Trophoblast cell (in vitro differentiated cells and primary cell): ENCODE measurements around the gene PCK1.

Experiments used
- DNase-seq, 2 donors: peaks; one replicate each; pipeline ENCODE4 v3.0.0-alpha.2; 2016
- H2AFZ ChIP-seq: 2 replicates; pipeline ENCODE4 v1.6.1; 2013; ENCODE audit warnings: low read length, moderate library complexity, mild to moderate bottlenecking; ENCODE audit not compliant: insufficient read depth, poor library complexity
- H2AK5ac ChIP-seq: 2 replicates; pipeline ENCODE4 v1.6.1; 2013; ENCODE audit warnings: mild to moderate bottlenecking, low read length
- H2BK120ac ChIP-seq: 2 replicates; pipeline ENCODE4 v1.6.1; 2013; ENCODE audit warnings: low read length, mild to moderate bottlenecking, moderate library complexity; ENCODE audit not compliant: insufficient read depth, poor library complexity
- H2BK12ac ChIP-seq: 2 replicates; pipeline ENCODE4 v1.6.1; 2013; ENCODE audit warnings: mild to moderate bottlenecking, low read length, moderate library complexity
- H2BK5ac ChIP-seq: 2 replicates; pipeline ENCODE4 v1.6.1; 2013; ENCODE audit warnings: low read length, low read depth, moderate library complexity, mild to moderate bottlenecking; ENCODE audit not compliant: poor library complexity
- H3K14ac ChIP-seq: 2 replicates; pipeline ENCODE4 v1.6.1; 2013; ENCODE audit warnings: mild to moderate bottlenecking, low read length
- H3K18ac ChIP-seq: 2 replicates; pipeline ENCODE4 v1.6.1; 2013; ENCODE audit warnings: mild to moderate bottlenecking, low read length
- H3K23ac ChIP-seq: 2 replicates; pipeline ENCODE4 v1.6.1; 2013; ENCODE audit warnings: low read length
- H3K27ac ChIP-seq: 2 replicates; pipeline ENCODE4 v1.5.1; 2013; ENCODE audit warnings: low read depth, mild to moderate bottlenecking, inconsistent platforms, low read length, moderate library complexity
- H3K27me3 ChIP-seq: 2 replicates; pipeline ENCODE4 v1.6.1; 2013; ENCODE audit warnings: inconsistent platforms, mild to moderate bottlenecking, low read length, moderate library complexity; ENCODE audit not compliant: insufficient read depth
- H3K36me3 ChIP-seq, 2 experiments: 1 replicate in 1 of 2; 2 replicates in 1 of 2; pipeline ENCODE4 v1.6.1; 2013; ENCODE audit warnings: low read length in 2 of 2, mild to moderate bottlenecking in 2 of 2, moderate library complexity in 1 of 2; ENCODE audit not compliant: insufficient read depth in 2 of 2, control insufficient read depth in 1 of 2
- H3K4ac ChIP-seq: 2 replicates; pipeline ENCODE4 v1.6.1; 2013; ENCODE audit warnings: low read depth, mild to moderate bottlenecking, low read length, moderate library complexity
- H3K4me1 ChIP-seq, 2 experiments: 1 replicate in 1 of 2; 2 replicates in 1 of 2; pipeline ENCODE4 v1.6.1; 2013; ENCODE audit warnings: low read length in 2 of 2, mild to moderate bottlenecking in 2 of 2, moderate library complexity in 1 of 2; ENCODE audit not compliant: insufficient read depth in 2 of 2, control insufficient read depth in 1 of 2
- H3K4me2 ChIP-seq: 2 replicates; pipeline ENCODE4 v1.6.1; 2013; ENCODE audit warnings: inconsistent platforms, mild to moderate bottlenecking, low read length, moderate library complexity
- H3K4me3 ChIP-seq: 2 replicates; pipeline ENCODE4 v1.5.1; 2013; ENCODE audit warnings: mild to moderate bottlenecking, low read depth, low read length, inconsistent platforms
- H3K79me1 ChIP-seq: one replicate; pipeline ENCODE4 v1.6.1; 2013; ENCODE audit warnings: low read length
- H3K79me2 ChIP-seq: 2 replicates; pipeline ENCODE4 v1.6.1; 2013; ENCODE audit warnings: low read length, mild to moderate bottlenecking; ENCODE audit not compliant: control insufficient read depth, insufficient read depth, poor library complexity
- H3K9ac ChIP-seq: 2 replicates; pipeline ENCODE4 v1.6.1; 2013; ENCODE audit warnings: mild to moderate bottlenecking, low read length
- H3K9me3 ChIP-seq: 2 replicates; pipeline ENCODE4 v1.6.1; 2013; ENCODE audit warnings: low read depth, mild to moderate bottlenecking, control low read depth, inconsistent platforms, low read length; ENCODE audit not compliant: insufficient read depth
- H4K12ac ChIP-seq: 2 replicates; pipeline ENCODE4 v1.6.1; 2013; ENCODE audit warnings: low read depth, mild to moderate bottlenecking, low read length, moderate library complexity
- H4K8ac ChIP-seq: 2 replicates; pipeline ENCODE4 v1.6.1; 2013; ENCODE audit warnings: low read depth, mild to moderate bottlenecking, low read length, moderate library complexity
- H4K91ac ChIP-seq: one replicate; pipeline ENCODE4 v1.6.1; 2013; ENCODE audit warnings: low read depth, mild to moderate bottlenecking, low read length, moderate library complexity
- WGBS: extraction: QIAGEN DNeasy Blood & Tissue Kit; methylation state at CpG from one replicate; pipeline ENCODE4 v1.1.7; 2013; ENCODE audit warnings: missing lambda C conversion rate; ENCODE audit not compliant: insufficient read length, insufficient coverage; ENCODE audit errors: extremely low coverage; 5-methylcytosine and 5-hydroxymethylcytosine counted together

Gene PCK1

DNA sequence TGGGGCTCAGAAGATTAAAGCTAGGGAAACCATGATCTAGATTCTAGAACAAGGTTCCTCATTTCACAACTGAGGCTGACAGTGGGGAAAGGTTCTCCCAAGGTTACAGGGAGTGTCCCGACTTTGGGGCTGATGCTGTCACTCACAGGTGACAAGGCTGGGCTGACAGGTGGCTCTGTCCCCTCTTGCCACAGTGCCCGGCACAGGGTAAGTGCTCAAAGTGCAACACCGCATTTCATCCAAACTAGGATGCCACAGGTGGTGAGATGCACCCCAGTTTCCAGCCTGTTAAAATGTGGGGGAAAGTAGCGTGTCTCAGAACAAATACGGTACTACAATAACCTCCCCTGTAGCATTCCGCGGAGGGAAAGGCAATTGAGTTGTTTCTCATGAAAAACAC is 51.5 kb downstream of the PCK1 start:
- peaks cover 2 to 6% of the 10 kb centered on the region in 2 experiments for H3K4me1 ChIP-seq
- H3K79me1 ChIP-seq, result peaks cover 3% of the 10 kb centered on the region
- no peak overlapping the region for H3K14ac ChIP-seq
- H3K79me2 ChIP-seq, result no peaks in the 10 kb centered on the region
- no peak overlapping the region for H2AK5ac ChIP-seq
- H4K12ac ChIP-seq, result no peak overlapping the region
- H3K23ac ChIP-seq, result no peak overlapping the region
- H3K9ac ChIP-seq, result no peak overlapping the region
- H2BK12ac ChIP-seq, result no peak overlapping the region
- H4K8ac ChIP-seq, result no peak overlapping the region
- H3K4me2 ChIP-seq, result no peak overlapping the region
- no peak overlapping the region for H2BK5ac ChIP-seq
- no peak overlapping the region for H3K27ac ChIP-seq
- no peak overlapping the region for H2BK120ac ChIP-seq
- H3K9me3 ChIP-seq, result no peaks in the 10 kb centered on the region
- H2AFZ ChIP-seq, result no peak overlapping the region
- H4K91ac ChIP-seq, result no peak overlapping the region
- H3K27me3 ChIP-seq, result no peaks in the 10 kb centered on the region
- no CpG with 5 or more reads among the region's 7 CpGs for WGBS
- no peaks in the 10 kb centered on the region for H3K36me3 ChIP-seq
- DNase-seq, result no peak
- H3K4me3 ChIP-seq, result no peak overlapping the region
- H3K18ac ChIP-seq, result no peak overlapping the region
- H3K4ac ChIP-seq, result no peak overlapping the region

DNA sequence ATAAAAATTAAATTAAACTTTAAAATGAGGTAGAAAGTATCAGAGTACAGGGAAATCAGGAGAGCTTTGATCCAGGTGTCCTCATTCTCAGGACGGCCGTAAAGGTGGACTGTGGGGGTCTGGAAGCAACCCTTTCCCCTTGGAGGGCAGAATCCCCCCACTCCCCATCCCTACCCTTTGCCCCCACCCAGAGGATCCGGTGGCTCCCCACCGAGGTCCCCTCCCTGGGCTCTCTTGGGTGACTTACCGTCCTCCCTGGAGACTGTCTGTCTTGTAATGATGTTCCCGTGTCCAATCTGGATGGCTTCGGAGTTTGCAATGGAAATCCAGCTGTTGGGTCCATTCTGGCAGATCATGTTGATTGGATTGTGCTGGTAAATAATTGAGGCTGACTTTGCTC is 52.0 kb downstream of the PCK1 start:
- Histone ChIP-seq H3K23ac (no peak overlapping the region), H2AFZ (no peak overlapping the region), H3K36me3 (no peaks in the 10 kb centered on the region), H2BK120ac (no peak overlapping the region), H3K14ac (no peak overlapping the region), H3K9me3 (no peaks in the 10 kb centered on the region), H2BK12ac (no peak overlapping the region), H3K27ac (no peak overlapping the region), H2AK5ac (no peak overlapping the region), H3K4me2 (no peak overlapping the region), H3K9ac (no peak overlapping the region), H3K4me3 (no peak overlapping the region), H4K91ac (no peak overlapping the region), H3K79me2 (no peaks in the 10 kb centered on the region), H3K27me3 (no peaks in the 10 kb centered on the region), H3K79me1 (peaks cover 3% of the 10 kb centered on the region), H4K8ac (no peak overlapping the region), H4K12ac (no peak overlapping the region), H2BK5ac (no peak overlapping the region), H3K4me1 (peaks cover 2 to 6% of the 10 kb centered on the region in 2 experiments), H3K18ac (no peak overlapping the region), H3K4ac (no peak overlapping the region)
- no CpG with 5 or more reads among the region's 7 CpGs for WGBS
- DNase-seq, result no peak

DNA sequence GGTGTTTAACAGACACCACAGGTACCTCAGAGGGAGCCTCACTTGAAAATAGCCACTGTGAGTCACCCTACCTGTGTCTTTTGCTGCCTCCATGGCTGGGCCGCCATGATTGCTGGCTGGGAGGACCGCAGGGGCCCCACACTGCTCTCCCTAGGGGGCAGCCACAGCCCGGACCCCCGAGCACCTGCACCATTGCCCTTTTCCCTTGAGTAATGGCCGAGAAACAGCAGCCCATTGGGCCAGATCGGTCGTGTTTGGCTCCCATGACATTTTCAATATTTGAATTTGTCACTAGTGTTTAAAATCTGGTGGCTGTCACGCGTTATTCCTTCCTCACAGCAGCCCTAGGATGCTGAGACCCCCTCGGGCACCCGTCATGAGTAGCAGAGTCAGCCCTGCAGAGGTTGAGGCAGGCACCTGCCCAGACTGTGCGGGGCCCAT is 52.6 kb downstream of the PCK1 start:
- H3K27ac ChIP-seq, result no peak overlapping the region
- no peak overlapping the region for H4K8ac ChIP-seq
- H3K36me3 ChIP-seq, result no peaks in the 10 kb centered on the region
- H2BK5ac ChIP-seq, result no peak overlapping the region
- no peak overlapping the region for H3K9ac ChIP-seq
- no peak for DNase-seq
- no peak overlapping the region for H4K91ac ChIP-seq
- no peak overlapping the region for H4K12ac ChIP-seq
- H3K4ac ChIP-seq, result no peak overlapping the region
- WGBS, result no CpG with 5 or more reads among the region's 12 CpGs
- H3K9me3 ChIP-seq, result no peaks in the 10 kb centered on the region
- no peak overlapping the region for H2BK12ac ChIP-seq
- H2BK120ac ChIP-seq, result no peak overlapping the region
- H3K4me2 ChIP-seq, result no peak overlapping the region
- no peak overlapping the region for H3K14ac ChIP-seq
- peaks cover 2 to 7% of the 10 kb centered on the region in 2 experiments for H3K4me1 ChIP-seq
- H3K79me2 ChIP-seq, result no peaks in the 10 kb centered on the region
- H3K79me1 ChIP-seq, result peaks cover 3% of the 10 kb centered on the region
- H3K27me3 ChIP-seq, result no peaks in the 10 kb centered on the region
- H3K18ac ChIP-seq, result no peak overlapping the region
- no peak overlapping the region for H3K4me3 ChIP-seq
- H2AFZ ChIP-seq, result no peak overlapping the region
- H3K23ac ChIP-seq, result no peak overlapping the region
- no peak overlapping the region for H2AK5ac ChIP-seq

DNA sequence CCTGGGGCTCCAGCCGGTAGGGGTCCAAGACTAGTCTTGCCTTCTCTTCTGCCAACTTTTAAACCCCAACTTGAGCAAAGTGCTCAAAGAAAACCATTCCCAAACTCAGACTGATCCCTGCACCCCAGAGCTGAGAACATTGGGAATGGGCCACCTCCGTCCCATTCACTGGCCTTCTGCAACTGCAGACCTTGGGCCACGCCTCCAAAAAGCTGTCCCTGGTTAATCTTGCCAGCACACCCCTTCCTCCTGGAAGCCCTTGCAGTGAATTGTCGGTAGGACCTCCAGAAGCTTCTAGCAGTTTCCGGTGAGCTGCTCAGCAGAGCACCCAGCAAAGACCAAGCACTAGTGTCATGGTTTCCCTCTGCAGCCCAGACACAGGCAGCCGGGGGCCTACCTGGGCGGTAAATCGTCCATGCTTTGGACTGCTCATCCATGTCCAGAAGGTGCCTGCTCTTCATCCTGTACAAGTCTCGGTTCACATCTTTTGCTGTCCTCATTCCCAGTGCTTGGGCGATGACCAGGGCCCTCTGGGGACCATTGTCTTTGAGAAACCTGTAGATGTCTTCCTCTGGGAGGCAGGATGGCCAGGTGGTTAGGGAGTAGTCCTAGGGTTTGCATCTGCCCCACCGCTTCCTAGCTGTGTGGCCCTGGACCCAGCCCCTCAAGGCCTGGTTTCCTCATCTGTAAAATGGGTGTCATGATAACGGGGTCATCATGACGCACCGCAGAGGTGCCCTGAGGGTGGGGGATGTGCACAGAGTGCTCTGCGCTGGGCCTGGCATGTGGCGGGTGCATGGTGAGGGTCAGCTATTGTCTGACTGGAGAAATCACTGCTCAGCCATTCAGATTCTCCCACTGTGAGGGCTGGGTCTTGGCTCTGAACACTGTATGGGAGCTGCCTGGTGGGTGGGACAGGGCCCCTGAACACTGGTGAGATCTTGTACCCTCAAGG is 53.9 kb downstream of the PCK1 start:
- no peak overlapping the region for H3K4ac ChIP-seq
- no peak overlapping the region for H3K9ac ChIP-seq
- H3K9me3 ChIP-seq, result no peaks in the 10 kb centered on the region
- peaks cover 2 to 7% of the 10 kb centered on the region in 2 experiments for H3K4me1 ChIP-seq
- no peak overlapping the region for H3K18ac ChIP-seq
- H3K27ac ChIP-seq, result no peak overlapping the region
- H2AFZ ChIP-seq, result no peak overlapping the region
- H3K27me3 ChIP-seq, result no peaks in the 10 kb centered on the region
- no peak overlapping the region for H2AK5ac ChIP-seq
- no peak for DNase-seq
- no peak overlapping the region for H2BK120ac ChIP-seq
- H3K36me3 ChIP-seq, result no peaks in the 10 kb centered on the region
- peaks cover 3% of the 10 kb centered on the region for H3K79me1 ChIP-seq
- H4K91ac ChIP-seq, result no peak overlapping the region
- H4K12ac ChIP-seq, result no peak overlapping the region
- H3K4me2 ChIP-seq, result no peak overlapping the region
- no peak overlapping the region for H2BK12ac ChIP-seq
- H4K8ac ChIP-seq, result no peak overlapping the region
- no CpG with 5 or more reads among the region's 16 CpGs for WGBS
- no peak overlapping the region for H2BK5ac ChIP-seq
- H3K79me2 ChIP-seq, result no peaks in the 10 kb centered on the region
- H3K14ac ChIP-seq, result no peak overlapping the region
- H3K23ac ChIP-seq, result no peak overlapping the region
- H3K4me3 ChIP-seq, result no peak overlapping the region
